Measurements from ENCODE around the gene CERS6.

CERS6 gene

DNA sequence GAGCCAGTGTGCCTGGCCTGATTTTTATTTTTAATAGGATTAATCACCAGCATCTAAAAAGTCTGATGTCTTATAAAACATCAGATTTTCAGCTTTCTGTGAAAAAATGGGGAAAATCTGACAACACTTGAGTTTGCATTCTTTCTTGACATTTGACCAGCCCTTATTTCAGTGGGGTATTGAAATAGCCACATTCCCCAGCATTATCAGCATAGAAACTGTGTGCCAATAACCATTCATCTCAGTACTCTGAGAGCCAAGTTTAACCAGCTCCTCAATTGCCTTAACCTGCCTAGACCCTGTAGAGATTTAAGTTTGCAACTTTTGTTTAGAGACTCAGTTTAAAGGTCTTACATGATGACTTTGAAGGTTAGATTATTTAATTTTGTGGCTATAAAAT is 155.0 kb downstream of the CERS6 start:
- FAIRE-seq = no peak

DNA sequence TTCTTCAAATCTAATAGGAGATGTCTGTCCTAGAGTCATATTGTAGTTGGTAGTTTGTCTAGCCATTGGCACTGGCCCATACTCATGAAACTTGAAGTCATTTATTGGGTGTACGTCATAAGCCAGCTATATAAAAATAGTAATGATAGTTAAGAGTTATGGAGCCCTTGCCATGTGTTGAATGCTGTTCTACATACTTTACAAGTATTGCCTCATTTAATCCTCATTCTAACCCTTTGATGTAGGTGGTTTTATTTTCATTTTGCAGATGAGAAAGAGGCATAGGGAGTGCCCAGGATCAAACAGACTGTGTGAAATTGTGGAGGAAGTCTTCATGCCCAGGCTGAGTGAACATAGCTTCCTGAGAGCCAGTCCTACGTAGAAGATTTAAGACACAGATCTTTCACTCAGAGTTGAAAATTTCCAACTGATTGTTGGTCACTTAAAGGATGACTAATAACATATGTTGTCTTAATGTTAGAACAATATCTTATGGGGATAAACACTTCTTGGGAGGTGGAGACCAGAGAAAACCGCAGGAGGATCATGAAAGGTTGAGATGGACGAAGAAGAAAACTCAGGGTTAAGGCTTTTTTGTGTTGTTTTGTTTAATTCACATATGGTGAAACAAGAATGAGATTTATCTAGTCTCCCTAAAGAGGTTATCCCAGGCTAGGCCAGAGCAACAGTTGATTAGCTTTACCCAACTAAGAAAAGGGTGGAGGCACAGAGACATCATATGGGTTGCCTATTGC is 156.0 kb downstream of the CERS6 start:
- FAIRE-seq = no peak

DNA sequence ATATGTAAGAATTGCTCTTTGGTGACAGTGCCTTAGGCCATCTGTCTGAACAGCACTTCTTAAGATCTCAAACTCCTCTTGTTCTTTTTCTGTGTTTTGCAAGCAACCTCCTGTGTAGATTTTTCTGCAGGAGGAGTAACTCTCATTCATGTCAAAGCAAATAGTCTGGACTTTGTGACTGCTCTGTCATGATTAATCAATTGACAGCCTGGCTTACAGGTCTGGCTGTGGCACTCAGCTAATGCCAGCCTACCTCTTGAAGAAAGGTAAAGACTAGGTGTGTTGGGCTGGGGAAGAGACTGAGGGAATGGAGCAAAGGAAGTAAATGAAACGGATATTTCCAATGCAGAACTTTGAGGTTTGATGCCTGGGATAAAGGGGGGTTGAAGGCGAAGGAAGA is 156.6 kb downstream of the CERS6 start:
- no peak for FAIRE-seq

DNA sequence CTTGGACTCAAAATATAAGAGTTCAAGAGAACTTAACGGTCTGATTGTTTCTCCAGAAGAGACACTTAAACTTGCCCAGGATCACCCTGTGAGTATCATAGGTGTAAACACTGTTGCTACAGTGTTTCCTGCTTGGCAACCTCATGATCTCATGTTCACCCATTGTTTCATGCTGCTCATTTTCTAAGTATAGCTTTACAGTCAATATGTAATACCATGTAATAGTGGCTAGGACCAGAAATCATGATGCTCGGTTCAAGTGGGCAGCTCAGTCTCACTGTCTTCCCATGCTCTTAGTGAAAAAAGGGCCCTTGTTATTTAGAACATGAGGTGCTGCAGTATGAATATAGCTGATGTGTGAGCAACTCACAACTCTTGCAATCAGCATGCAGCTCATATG is 157.5 kb downstream of the CERS6 start:
- no peak for FAIRE-seq

DNA sequence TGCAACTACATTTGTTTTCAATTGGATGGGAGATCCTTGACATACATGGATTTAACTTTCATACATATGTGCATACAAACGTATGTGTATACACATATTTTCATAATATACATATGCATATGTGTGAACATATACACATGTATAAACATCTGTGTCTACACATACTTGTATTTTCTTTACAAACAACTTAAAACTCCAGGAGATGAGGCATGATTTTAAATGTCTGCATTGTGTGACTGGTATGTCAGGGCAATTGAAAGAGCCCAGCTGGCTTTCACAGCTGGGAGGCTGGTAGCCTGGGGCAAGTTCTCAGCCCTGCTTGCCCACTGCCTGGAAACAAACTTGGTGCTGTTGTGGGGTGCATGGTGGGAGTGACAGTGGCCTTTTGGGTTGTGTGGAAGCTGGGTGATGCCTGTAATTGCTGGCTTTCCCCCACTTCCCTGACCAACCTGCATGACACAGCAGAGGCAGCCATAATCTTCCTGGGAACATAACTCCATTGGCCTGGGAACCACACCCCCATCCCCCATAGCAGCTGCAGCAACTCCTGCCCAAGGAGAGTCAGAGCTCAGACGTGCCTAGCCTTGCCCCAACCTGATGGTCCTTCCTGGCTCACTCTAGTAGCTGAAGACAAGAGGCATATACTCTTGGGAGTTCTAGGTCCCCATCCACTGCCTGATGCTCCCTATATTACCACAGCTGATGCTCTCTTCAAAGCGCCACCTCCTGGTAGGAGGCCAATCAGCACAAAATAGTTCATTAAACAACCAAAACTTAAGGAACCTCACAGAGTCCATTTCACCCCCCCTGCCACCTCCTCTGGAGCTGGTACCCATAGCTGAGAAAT is 158.3 kb downstream of the CERS6 start:
- FAIRE-seq = no peak

DNA sequence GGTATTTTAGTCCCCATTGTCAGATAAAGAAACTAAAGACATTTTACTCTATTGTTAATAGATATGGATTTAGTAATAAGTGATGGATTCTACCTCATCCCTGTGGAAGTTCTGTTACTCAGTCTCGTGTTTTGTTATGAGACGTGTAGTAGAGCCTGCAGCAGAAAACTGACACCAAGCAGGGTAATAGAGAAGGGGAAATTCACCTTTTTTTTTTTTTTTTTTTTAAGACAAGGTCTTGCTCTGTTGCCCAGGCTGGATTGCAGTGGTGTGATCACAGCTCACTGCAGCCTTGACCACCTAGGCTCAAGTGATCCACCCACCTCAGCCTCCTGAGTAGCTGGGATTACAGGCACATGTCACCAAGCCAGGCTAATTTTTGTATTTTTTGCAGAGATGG is 164.5 kb downstream of the CERS6 start:
- no peak for FAIRE-seq

DNA sequence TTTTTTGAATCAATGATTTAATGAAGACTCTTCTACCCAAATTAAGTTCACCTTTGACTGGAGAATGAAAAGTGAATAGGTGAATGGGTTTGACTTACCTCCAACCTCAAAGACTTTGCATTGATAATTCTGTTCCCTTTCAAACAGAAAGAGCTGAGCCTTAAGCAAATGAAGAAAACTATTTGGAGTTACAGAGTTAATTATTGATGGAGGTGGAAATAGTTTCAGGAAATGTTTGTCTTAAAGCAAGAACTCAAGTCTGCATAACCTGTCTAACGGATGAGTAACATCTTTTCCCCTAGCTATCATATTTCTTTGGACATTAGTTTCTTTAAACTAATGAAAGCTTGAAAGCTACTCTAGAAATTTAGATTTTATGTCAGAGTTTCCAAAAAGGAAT is 166.5 kb downstream of the CERS6 start:
- FAIRE-seq = no peak

DNA sequence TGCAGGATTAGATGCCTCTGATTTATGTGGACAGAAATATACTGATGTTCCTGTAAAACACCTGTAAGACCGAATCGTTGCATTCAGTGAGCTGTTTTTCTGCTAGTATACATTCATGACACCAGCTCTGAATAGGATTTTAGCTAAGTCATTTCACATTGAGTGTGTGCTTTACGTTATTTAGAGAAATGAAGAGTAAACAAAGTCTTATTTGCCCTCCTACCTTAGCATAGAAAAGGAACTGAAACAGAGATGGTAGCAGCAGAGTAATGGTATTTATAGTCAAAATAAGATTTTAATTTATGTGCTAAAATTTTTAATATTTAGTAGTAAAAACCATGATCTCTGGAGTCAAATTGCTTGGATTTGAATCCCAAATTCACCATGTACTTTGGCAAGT is 168.0 kb downstream of the CERS6 start:
- FAIRE-seq = no peak

DNA sequence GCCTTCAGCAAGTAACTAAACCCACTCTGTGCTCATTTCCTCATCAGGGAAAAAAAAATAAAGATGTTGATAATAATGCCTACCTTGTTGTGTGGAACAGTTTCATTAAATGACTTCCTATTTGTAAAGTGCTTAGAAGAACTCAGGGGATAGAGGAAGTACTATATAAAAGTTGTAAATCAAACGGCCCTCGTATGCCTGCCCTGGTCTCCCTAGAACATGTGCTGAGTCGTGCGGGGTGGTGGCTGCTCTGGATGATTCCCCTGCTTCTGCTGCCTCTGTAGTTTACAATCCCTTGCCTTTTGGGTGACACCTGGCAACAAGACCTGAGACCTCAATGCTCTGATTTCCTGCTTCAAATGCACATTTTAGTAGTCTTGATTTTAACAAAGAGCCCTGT is 170.0 kb downstream of the CERS6 start:
- no peak for FAIRE-seq

DNA sequence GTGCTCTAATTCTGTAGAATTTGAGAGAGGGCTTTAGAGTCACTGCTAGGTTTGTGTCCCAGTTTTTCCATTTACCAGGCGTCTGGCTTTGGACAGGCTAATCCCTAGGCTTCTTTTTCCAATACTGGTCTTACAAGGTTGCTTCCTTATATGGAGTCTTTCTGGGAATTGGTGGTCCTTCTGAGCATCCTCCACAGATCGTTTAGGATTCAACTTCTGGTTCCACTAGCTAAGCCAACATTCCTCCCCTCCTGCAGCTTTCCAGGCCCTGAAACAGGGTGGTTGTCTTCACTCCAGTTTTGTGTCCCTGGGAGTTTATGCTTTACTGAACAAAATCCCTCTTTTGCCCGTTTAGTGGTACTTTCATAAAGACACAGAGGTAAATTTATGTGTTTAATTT is 170.6 kb downstream of the CERS6 start:
- FAIRE-seq = no peak

DNA sequence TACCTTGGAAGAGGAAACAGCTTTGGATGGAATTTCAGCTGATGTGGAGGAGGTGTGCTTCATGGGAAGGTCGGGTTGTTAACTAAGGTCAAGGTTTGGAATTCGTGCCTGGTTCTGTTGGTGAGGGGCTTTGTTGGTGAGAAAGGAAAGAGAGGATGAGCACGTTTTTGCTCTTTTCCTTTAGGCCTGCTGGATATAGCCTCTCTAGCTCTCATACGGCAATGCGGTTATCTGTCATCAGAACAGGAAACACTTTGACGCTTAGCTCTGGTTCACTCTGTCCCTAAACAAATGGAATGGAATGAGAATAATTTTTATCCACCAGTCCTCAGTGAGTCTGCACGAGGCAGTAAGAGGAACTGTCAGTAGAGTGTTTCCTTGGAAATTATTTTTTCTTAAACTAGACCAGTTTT is 176.6 kb downstream of the CERS6 start:
- no peak for FAIRE-seq

DNA sequence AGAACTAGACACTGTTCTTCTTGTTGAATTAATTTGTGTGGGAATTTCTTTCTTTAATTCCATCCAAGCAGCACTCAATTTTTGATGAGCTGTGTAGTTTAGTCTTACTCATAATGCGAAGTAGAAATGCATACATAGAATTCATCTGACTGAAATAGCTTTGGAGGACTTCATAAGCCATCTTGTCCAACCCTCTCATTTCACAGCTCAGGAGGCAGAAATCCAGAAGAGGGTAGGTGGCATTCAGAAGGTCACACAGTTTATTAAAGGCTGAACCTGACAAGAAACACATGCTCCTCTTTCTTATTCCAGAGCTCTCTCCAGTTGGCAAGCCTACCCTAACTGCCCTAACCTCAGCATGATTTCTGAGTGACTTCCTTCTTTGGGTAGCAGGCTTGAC is 177.1 kb downstream of the CERS6 start:
- no peak for FAIRE-seq

DNA sequence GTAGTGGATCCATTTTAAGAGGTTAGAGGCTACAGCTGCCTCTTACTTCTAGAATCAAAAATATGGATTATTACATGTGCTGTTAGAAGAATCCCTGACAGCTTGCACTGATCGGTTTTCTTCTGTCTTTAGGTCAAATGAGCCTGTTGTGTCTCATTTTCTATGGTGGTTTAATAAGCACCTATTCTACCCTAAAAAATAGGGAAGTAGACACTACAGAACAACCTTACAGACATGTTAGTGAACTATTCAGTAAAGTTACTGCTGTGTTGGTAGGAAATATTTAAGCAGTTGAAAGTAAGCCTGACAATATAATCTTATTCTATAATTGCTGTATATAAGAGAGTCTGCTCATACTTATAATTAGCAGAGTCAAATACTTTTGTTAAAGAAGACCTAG is 177.8 kb downstream of the CERS6 start:
- FAIRE-seq = no peak

DNA sequence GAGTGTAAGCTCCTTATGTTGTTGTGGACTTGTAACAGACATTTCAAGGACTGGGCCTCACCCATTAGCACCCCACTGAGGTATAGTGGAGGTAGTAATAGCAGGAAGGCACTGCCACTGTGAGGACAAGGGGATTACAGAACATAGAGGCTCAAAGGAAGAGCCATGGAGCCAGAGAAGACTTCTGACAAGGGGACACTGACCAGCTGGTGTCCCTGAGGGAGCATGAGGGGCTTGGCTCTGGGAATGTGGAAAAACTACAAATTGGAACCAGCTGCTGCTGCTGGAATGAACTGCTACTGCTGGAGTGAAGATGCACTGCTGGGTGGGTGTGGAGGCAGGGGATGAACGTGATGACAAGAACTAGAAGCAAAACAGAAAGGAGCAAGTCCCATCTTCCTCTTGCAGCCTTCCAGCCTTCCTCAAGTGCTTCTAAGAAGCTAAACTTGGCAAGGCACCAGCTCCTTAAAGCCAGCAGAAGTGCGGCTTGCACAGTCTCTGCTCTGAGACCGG is 179.0 kb downstream of the CERS6 start:
- FAIRE-seq = no peak

DNA sequence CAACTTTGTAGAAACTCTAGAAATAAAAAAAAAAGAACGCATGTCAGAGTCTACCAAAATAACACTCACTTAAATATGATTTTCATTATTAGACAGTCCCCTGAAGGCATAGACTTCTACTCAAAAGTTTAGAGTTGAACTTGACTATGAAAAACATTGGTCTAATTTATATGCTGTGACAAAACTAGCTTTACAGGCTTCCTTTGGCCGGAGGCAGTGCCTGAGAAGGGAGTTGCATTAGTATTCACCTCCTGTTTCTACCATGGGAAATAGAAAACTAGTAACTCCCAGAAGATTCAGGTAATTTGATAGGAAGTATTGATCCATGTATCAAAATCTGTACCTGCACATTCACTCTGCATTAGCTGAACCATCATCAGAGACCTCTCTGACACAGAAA is 182.9 kb downstream of the CERS6 start:
- FAIRE-seq = no peak

DNA sequence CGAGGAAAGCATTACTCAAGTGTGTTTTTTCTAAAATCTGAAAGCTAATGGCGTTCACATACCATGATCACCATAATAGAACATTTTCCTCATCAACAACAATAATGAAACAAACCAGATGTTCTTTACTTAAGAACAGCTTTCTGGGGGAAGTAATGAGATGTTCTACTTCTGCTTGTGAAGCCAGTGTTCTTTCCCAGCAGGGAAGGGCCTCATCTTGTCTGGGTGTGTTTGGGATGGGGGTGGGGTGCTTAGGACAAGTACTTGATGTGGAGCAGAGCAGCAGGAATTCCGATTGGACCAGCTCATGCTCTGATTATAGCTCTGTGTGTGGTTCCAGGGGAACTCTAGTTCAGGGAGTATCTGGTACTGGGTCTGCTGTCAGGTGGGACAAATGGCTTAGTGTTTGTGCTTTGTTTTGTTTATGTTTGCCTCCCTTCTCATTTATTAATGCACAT is 183.4 kb downstream of the CERS6 start:
- FAIRE-seq = no peak

DNA sequence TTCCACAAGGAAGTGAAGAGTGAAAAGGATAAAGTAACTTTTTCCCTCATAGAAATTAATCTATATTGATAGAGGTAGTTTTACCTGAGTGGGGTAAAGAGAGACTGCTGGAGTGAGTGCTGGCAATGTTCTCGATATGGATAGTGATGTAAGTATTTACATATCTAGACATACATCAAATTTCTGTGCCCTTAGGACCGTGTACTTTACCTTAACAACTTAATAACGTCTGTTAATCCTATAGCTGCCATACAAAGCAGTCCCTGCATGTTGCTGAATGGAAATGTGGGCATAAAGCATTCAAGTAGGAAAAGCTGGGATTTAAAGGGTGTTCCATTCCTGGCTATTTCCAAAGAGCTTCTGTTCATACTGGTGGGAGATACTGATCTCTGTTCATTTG is 184.0 kb downstream of the CERS6 start:
- FAIRE-seq = no peak

DNA sequence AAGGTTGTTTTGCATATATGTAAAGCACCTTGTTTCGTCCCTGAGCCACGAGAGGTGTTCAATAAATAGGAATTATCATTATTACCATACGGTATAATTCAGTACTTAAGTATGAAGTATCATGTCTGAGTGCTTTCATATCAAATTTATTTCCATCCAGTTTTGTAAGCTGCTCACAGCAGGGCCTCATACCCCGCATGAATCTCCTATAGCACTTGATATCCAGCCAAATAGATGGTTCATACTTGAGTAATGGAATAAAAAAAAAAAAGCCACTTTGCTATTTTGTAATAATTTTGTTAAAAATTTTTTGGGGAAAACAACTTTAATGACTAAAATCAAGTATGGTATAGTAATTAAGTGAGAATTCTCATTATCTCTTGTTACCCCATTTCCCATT is 185.6 kb downstream of the CERS6 start:
- no peak for FAIRE-seq

DNA sequence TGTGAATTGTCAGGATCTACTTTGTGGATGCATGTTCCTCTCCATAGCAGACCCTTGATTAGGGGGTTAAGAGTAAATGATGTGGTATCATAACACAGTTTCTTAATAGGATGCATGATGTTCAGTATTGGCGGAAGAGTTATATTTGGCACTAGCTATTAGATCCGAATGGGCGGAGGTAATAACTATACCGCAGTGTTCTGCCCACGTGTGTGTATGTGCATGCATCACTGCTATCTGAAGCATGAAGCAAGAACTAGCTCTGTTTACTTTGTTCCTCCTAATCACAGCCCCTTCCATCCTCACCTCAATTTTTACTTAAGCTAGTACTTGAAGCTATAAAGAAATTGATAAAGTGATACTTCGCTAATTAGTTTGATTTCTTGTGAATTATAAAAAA is 186.8 kb downstream of the CERS6 start:
- FAIRE-seq = no peak

DNA sequence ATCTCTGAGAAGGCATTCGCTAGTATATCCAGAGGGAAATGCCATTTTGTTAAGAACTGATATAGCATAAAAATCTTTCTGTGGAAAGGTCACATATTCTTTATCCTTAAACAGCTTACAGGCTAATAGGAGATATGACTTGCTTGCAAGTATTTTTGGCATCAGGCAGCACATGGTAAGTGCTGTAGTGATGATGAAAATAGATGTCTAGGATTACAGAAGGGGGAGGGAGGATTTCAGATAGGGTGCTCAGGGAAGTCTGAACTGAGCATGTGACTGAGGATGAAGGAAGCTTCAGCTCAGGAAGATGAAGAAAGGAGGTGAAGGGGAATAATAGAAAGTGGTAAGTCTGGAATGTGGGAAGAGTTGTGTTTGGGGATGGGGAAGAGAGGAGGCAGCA is 187.9 kb downstream of the CERS6 start:
- no peak for FAIRE-seq

DNA sequence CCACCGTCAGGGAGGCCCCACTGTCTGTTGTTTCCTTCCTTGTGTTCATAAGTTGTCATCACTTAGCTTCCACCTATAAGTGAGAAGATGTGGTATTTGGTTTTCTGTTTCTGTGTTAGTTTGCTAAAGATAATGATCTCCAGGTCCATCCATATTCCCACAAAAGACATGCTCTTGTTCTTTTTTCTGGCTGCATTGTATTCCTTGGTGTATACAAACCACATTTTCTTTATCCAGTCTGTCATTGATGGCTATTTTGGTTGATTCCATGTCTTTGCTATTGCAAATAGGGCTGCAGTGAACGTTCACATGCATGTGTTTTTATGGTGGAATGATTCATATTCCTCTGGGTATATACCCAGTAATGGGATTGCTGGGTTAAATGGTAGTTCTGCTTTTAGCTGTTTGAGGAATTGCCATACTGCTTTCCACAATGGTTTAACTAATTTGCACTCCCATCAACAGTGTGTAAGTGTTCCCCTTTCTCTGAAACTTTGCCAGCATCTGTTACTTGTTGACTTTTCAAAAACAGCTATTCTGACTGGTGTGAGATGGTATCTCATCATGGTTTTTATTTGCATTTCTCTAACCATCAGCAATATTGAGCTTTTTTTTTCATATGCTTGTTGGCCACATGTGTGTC is 189.7 kb downstream of the CERS6 start:
- no peak for FAIRE-seq

DNA sequence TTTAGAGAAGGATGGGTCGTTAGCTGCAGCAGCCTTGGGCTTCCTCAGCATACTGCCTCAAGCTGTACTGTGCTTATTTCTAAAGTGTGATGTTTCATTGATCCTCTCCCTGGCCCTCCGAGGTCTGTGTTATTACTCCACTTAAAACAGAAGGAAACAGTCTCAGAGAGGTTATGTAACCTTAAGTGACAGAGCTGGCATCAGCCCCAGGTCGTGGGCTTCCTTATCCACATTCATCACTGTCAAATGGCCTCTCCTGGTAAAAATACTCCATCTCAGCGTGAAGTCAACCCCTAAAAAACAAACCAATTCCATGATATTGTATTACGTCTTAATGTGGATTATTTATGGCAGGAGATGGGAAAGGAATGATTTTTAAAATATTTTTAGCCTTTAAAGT is 193.0 kb downstream of the CERS6 start:
- no peak for FAIRE-seq

DNA sequence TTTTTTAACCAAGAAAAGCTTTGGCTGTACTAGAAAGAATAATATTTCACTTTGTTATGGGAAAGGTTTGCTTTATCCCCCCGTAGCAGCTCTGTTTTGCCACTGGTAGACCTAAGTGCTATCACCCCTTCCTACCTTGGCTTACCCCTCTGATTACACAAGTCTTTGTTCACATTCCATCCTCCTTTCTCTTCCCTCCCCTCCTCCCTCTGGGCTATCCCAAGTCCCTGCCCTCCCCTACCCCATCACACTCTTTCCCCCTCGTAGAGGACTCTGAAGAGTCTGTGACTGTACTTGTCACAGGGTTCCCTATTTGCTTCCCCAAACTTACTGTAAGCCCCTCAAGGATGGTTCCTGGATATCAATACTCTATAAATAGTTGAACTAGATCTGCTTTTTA is 193.5 kb downstream of the CERS6 start:
- FAIRE-seq = no peak

DNA sequence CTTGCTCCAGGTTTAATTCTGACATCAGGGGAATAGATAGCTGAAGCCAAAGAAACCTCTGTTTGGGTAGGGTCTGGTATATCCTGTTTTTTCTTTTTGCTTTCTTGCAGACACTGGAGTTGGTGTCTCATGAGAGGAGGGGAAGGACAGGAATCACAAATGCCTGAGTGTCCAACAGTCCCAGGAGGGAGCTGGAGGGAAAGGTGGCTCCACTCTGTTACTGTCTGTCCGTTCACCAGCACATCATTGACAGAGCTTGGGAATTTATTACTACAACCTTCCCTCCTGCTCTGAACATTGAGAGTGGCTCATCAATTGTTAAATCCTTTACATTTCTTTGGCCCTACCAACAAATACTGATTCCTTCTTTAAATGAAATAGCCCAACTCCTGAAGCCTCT is 194.1 kb downstream of the CERS6 start:
- no peak for FAIRE-seq
